Fibroblast of the aortic adventitia (primary cell): Measurements from ENCODE around the gene HMX3. TPM values are rescaled to one million over a fixed set of nuclear protein-coding genes. Genes with fewer than 3 reads are reported as not detected.

Experiments used
- DNase-seq: peaks from one replicate; pipeline ENCODE4 v3.0.0-alpha.2; 2010; ENCODE audit warnings: low read depth
- H3K4me3 ChIP-seq: 2 replicates; pipeline ENCODE4 v1.5.1; 2011; ENCODE audit warnings: low read depth, mild to moderate bottlenecking, control low read depth, low read length, moderate library complexity
- CTCF ChIP-seq: IDR thresholded peaks from 2 replicates; pipeline ENCODE4 v1.5.1; 2011; ENCODE audit warnings: mild to moderate bottlenecking, low read length, control low read depth, inconsistent platforms; ENCODE audit not compliant: insufficient read depth
- total RNA-seq: library from RNA; depleted of rRNA; stranded (reverse); fragments of >200 nt; gene quantifications from 2 replicates; pipeline ENCODE4 v1.2.3, GENCODE V29; 2012; ENCODE audit warnings: low replicate concordance

The HMX3 gene
- total RNA-seq, 1 donor, result not detected

- DNase-seq, result no peak
- peak; percentile 17 for TF ChIP-seq CTCF
- H3K4me3 ChIP-seq, result no peak overlapping the region
Measured at GRCh38 chr10:123144697-123145541, 9.1 kb downstream of the HMX3 start.

DNA sequence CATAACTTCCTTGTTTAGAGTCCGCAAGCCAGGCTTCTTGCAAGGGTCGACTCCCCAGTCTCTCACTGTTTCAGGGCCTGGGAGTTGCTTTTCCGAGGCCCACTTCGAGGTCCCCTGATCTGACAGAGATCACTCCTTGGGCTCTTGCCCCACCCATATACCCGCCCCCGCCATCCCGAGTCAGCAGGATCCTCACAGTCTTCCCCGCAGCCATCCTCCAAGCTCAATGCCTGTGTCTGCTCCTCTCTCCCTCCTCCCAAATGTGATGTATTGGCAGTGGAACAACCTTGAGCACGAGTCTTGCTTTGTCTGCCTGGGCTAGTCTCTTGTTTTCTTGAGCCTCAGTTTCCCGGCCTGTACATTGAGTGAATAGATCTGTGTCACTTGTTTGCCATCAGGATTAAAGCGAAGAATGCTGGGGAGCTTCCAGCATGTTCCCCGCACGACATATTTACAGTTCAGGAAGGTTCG lies 9.8 kb downstream of the HMX3 start:
- H3K4me3 ChIP-seq, result no peak overlapping the region
- no peak for DNase-seq
- TF ChIP-seq CTCF, result no peak

DNA sequence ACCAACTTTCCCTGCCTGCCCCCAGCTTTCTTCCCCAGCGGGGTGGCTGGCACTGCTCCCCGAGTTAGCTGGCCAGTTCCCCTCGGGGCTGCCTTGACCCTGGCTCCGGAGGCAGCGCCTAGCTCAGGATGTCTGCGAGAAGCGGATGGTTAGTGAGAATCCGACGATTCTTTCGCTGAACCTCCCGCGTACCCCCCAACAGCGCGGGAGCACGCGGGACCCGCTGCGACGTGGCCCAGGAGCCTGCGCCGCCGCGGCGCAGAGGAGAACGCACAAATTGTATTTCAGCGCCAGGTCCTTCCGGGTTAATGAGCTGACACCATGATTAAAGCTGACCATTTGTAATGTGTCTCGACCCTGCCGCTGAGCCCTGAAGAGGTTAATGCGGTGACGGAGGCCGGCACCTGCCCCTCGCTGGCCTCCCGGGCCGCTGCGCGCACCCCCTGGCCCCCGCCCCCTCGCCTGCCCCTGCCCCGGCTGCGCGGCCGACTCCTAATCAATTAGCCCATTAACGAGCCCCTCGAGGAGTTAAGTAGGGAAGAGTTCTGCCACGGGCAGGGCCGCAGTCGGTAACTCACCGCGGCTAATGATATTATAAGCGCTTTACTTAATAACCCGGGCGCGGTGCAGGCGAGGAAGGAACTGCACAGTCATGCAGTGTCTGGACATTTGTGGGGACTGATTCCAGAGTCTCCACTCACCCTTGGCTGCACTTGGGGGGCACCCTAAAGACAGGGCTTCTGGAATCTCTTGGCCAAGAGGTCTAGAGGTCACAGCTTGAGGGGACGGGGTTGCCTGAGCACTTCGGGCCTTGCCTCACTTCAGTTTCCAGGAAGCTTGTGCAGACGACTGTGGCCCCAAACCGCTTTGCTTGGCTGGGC lies 10.5 kb downstream of the HMX3 start:
- no peak for DNase-seq
- no peak overlapping the region for H3K4me3 ChIP-seq
- TF ChIP-seq CTCF, result no peak

- no peak for DNase-seq
- H3K4me3 ChIP-seq, result no peak overlapping the region
- no peak for TF ChIP-seq CTCF
Measured at GRCh38 chr10:123146894-123147634, 11.3 kb downstream of the HMX3 start.

GRCh38 chr10:123147635-123148413 lies 12.1 kb downstream of the HMX3 start, which contains the start of gene HMX2:
TSS of gene HMX2 (plus strand) at chr10:123148136. CDS start at chr10:123148379, 243 bp downstream.
- no peak within 1 kb of the TSS for H3K4me3 ChIP-seq
- no peak for TF ChIP-seq CTCF
- DNase-seq, result no peak
